Fibroblast of mammary gland (primary cell): Measurements from ENCODE around the gene ACOT11.

Source experiments
- DNase-seq: peaks from one replicate; pipeline ENCODE4 v3.0.0-alpha.2; 2010; ENCODE audit warnings: low read depth
- H3K4me3 ChIP-seq: 2 replicates; pipeline ENCODE4 v1.5.1; 2011; ENCODE audit warnings: low read depth, mild to moderate bottlenecking, low read length, moderate library complexity; ENCODE audit not compliant: control insufficient read depth
- TF ChIP-seq, protein P1 (sequence below): conservative IDR thresholded peaks from 2 replicates; pipeline ENCODE4 v1.5.1; 2011; ENCODE audit warnings: low read depth, low read length, inconsistent platforms; ENCODE audit not compliant: control insufficient read depth, insufficient read depth

Gene ACOT11

DNA sequence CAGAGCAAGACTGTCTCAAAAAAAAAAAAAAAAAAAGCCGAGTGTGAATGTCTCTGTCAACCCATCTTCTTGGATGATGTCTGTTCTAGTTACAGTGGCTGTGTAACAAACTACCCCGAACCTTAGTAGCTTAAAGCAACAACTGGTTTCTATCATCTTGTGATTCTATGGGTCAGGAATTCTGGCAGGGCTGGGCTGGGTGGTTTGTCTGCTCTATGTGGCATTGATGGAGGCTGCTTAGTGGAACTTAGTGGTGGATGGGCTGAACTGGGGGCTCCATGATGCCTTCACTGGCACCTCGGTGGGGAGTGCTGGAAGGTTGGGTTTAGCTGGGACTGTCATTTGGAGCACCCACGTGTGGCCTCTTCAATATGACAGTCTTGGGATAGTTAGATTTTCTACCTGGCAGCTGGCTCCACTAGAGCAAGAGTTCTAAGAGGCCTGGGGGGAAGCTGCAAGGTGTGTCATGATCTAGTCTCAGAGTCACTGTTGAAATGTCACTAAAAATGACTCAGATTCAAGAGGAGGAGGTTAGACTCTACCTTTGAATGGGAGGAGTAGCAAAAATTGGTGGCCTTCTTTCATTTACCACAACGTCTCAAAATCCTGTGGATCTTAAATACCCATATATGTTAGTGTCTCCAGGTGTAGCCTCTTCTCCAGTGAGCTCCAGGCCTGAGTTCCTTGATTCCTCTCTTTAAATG lies 18.6 kb downstream of the ACOT11 start:
- no peak for DNase-seq
- TF ChIP-seq, protein P1, sequence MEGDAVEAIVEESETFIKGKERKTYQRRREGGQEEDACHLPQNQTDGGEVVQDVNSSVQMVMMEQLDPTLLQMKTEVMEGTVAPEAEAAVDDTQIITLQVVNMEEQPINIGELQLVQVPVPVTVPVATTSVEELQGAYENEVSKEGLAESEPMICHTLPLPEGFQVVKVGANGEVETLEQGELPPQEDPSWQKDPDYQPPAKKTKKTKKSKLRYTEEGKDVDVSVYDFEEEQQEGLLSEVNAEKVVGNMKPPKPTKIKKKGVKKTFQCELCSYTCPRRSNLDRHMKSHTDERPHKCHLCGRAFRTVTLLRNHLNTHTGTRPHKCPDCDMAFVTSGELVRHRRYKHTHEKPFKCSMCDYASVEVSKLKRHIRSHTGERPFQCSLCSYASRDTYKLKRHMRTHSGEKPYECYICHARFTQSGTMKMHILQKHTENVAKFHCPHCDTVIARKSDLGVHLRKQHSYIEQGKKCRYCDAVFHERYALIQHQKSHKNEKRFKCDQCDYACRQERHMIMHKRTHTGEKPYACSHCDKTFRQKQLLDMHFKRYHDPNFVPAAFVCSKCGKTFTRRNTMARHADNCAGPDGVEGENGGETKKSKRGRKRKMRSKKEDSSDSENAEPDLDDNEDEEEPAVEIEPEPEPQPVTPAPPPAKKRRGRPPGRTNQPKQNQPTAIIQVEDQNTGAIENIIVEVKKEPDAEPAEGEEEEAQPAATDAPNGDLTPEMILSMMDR: no peak
- H3K4me3 ChIP-seq: no peak overlapping the region

DNA sequence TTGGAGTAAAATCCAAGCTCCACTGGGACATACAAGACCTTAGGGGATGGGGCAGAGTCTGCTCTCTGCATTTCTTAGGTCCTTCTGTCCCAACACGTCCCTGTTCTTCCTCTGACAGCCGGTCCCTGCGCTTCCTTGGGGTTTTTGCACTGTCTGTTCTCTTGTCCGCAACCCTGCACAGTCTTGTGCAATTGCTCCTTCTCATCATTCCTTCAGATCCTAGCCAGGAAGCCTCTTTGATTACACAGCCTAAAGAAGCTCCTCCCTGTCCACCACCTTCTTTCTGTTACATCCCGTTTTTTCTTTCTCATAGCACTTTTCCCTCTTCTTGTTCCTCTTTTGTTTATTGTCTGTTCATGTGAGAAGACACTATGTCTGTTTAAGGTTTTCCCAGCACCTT lies 19.9 kb downstream of the ACOT11 start:
- DNase-seq: peak; percentile 16
- H3K4me3 ChIP-seq: no peak overlapping the region
- TF ChIP-seq, protein P1: no peak

DNA sequence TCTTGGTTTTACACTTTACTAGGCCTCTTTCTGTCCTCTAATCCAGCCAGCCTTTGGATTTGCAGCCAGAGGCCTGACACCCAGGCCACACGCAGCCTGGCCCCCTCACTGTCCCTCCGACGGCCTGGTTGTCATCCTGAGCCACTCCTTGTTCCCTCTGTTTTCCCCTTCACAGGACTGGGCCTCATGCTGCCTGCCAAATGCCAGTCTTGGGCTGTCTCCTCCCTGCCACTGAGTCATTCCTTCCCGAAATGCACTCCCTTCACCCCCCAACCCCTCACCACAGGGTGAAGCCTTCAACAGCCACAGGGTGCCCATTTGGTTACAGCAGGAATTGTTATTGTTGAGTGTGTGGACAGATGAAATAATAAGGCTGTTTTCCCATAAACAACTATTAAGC lies 21.3 kb downstream of the ACOT11 start:
- TF ChIP-seq, protein P1: no peak
- no peak for DNase-seq
- no peak overlapping the region for H3K4me3 ChIP-seq

DNA sequence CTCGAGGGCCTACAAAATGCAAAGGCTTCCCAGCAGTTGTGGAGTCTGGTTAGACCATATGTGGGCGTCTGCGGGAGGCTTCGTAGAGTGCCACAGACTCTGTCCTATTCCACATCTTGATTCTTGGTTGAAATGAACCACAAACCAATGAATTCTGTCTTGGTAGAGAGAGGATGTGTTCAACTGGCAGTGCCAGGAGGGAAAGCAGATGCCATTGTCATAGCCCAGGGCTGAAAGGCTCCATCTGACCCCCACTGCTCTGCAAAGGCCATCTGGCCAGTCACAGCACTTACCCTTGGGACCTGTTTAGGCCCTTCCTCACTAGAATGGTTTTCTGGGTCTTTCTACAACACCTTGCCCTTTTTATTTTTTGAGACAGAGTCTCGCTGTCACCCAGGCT lies 22.1 kb downstream of the ACOT11 start:
- TF ChIP-seq, protein P1: no peak
- no peak for DNase-seq
- no peak overlapping the region for H3K4me3 ChIP-seq

DNA sequence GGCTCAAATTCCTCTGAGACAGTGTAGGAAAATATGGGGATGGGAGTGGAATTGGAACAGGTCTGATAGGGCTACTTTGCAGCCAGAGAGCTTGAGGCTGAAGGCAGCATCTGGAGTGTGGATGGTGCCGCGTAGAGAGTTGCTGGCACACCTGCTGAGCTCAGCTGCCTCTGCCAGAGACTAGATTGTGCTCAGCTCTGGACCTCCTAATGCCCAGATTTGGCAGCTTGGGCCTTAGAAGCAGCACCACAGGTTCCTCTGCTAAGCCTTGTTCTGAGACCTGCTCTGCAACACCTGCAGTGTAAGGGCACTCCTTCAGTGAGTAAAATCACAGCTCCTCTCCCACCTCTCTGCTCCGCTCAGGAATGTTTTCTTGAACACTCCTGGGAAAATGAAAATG lies 23.3 kb downstream of the ACOT11 start:
- H3K4me3 ChIP-seq: no peak overlapping the region
- no peak for DNase-seq
- TF ChIP-seq, protein P1: no peak

DNA sequence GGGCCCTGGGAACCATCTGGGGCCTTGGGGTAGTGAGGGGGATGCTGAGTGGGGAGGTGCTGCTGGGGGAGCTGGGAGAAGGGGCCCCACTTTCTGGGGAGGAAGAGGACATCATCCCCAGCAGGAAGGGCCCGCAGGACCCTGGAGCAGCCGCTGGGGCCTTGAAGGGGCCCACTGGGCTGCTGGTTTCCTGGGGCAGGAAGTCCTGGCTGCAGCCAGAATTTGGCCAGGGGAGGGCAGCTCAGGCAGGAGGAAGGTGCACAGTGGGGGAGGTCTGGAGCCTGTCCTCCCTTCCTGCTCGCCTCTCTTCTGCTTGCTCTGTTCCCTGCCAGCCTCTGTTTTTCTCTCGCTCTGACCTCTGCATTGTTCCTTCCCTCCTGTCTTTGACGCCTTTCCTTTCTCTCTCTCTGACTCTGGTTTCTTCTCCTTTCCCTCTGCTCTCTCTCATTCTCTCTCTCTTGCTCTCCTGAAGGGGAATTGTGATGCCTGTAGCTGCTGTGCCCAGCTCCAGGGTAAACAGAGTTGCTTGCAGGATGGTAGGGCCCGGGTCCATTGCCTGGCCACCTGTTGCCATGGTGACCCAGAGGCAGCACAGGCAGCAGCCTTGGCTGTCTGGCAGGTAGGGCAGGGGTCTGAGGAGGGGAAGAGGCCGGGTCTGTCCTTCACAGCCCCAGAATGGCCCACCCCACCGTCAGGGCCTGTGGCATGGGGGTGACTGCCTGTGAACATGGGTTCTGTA lies 23.9 kb downstream of the ACOT11 start:
- DNase-seq: no peak
- H3K4me3 ChIP-seq: no peak overlapping the region
- TF ChIP-seq, protein P1: no peak
